ENCODE results near the gene FUBP1. TPM values are rescaled to one million over a fixed set of nuclear protein-coding genes. Genes with fewer than 3 reads are reported as not detected.
"Not testable (repeated sequence)": the region's sequence is repeated elsewhere in the genome, so short reads cannot be mapped to it uniquely, and the experiment has no call there.

Gene FUBP1
- total RNA-seq, 2 experiments from 2014 or later = 234 to 301 TPM

DNA sequence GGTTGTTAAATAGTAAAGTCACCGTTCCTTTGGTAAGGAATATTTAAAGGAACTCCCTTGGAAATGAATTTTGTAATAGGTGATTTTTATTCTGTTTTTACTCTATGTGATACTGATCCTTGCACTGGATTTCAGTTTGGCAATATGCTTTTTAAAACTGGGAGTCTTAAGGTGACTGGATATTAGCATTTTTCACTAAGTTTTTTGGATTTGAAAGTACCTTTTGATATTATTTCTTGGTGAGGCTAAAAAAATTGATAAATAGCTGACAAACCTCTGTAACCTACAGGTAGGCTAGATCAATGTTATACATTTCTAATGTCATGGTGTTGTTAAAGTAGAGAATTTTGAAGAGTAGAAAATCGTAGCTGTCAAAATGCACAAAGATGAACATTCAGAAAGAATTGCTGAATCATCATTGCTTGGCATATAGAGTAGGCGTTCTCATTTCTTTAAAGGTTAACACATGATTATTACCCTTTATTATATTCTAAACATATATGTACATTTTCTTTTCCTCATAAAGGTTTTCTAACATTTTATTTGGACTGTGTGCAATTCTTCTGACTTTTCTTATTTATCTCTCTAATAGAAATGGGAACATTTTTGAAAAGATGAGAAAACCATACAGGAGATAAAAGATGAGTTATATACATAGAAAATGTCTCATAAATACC, 24.3 kb upstream of the FUBP1 start:
- H4K20me1 ChIP-seq (ENCODE audit: insufficient read depth, low read length) = no peaks in the 10 kb centered on the region
- peak overlapping the region; percentile 72 for H3K4me3 ChIP-seq (ENCODE audit: low read depth, low read length, poor library complexity, severe bottlenecking)
- no peaks in the 10 kb centered on the region for H3K9me3 ChIP-seq (ENCODE audit: low read length)
- intact Hi-C loops (cut with micrococcal nuclease; ENCODE audit: unreplicated experiment) = loop anchor here (5.0 to 10.0 kb wide), 2 partner anchors 51 to 248 kb away; partner anchors contain the start of gene USP33
- peak overlapping the region; percentile 48 for H2AFZ ChIP-seq (ENCODE audit: low read length)
- peak overlapping the region; percentile 80 for H3K4me2 ChIP-seq (ENCODE audit: low read length)
- H3K79me2 ChIP-seq (ENCODE audit: insufficient read depth, low read depth, low read length) = peaks cover 19% of the 10 kb centered on the region; the same call in 1 of the 2 replicates
- TF ChIP-seq CTCF (conservative IDR thresholded peaks at IDR 0.05; ENCODE audit: low read length) = no peak
- no peak for TF ChIP-seq EZH2phosphoT487 (IDR thresholded peaks at IDR 0.05; ENCODE audit: borderline replicate concordance, low read depth, low read length)
- no peaks in the 10 kb centered on the region for H3K9me2 ChIP-seq (ENCODE audit: insufficient read depth, low read length)
- H3K36me3 ChIP-seq (ENCODE audit: insufficient read depth, low read length) = no peaks in the 10 kb centered on the region
- peaks cover 38% of the 10 kb centered on the region for H3K4me1 ChIP-seq (ENCODE audit: insufficient read depth, low read length, poor library complexity, severe bottlenecking)
- ChIA-PET CTCF (ENCODE audit: unreplicated experiment) (no interaction called here), POLR2A (interaction anchor here (0.9 to 9.8 kb wide), 8 partner anchors 8 to 320 kb away, joined by 3 to 193 read pairs (median 6); partner anchors contain the start of genes FUBP1 and ZZZ3)
- no TSS peak for BruUV-seq (replicated peaks)
- peak overlapping the region; percentile 68 for H3K27ac ChIP-seq (ENCODE audit: low read depth, low read length, poor library complexity, severe bottlenecking)
- peak; percentile 25 for DNase-seq (ENCODE audit: low spot score)

DNA sequence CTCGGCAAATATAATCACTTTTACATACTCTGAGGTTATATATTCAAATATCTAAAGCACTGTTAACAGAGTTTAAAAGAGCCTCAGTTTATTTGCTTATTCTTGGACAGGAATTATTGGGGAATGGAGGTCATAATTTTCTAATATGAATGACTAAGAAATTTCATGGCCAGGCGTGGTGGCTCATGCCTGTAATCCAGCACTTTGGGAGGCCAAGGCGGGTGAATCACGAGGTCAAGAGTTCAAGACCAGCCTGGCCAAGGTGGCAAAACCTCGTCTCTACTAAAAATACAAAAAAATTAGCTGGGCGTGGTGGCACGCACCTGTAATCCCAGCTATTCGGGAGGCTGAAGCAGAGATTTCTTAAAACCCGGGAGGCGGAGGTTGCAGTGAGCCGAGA, 21.7 kb upstream of the FUBP1 start:
- H3K9me3 ChIP-seq (ENCODE audit: low read length); H4K20me1 ChIP-seq (ENCODE audit: insufficient read depth, low read length); H2AFZ ChIP-seq (ENCODE audit: low read length); CTCF ChIA-PET (ENCODE audit: unreplicated experiment); H3K4me2 ChIP-seq (ENCODE audit: low read length); BruUV-seq (replicated peaks); H3K79me2 ChIP-seq (ENCODE audit: insufficient read depth, low read depth, low read length); H3K4me3 ChIP-seq (ENCODE audit: low read depth, low read length, poor library complexity, severe bottlenecking); H3K9me2 ChIP-seq (ENCODE audit: insufficient read depth, low read length); DNase-seq (ENCODE audit: low spot score); H3K27ac ChIP-seq (ENCODE audit: low read depth, low read length, poor library complexity, severe bottlenecking): not testable (repeated sequence)
- intact Hi-C loops (cut with micrococcal nuclease; ENCODE audit: unreplicated experiment) = loop anchor here (5.0 to 10.0 kb wide), 2 partner anchors 48 to 246 kb away; partner anchors contain the start of gene USP33
- Histone ChIP-seq H3K36me3 (ENCODE audit: insufficient read depth, low read length) (peaks cover 14% of the 10 kb centered on the region), H3K4me1 (ENCODE audit: insufficient read depth, low read length, poor library complexity, severe bottlenecking) (peaks cover 23% of the 10 kb centered on the region)
- POLR2A ChIA-PET = interaction anchor here (1.3 to 9.8 kb wide), 3 partner anchors 14 to 20 kb away, joined by 3 to 193 read pairs (median 4); partner anchors contain the start of gene FUBP1

DNA sequence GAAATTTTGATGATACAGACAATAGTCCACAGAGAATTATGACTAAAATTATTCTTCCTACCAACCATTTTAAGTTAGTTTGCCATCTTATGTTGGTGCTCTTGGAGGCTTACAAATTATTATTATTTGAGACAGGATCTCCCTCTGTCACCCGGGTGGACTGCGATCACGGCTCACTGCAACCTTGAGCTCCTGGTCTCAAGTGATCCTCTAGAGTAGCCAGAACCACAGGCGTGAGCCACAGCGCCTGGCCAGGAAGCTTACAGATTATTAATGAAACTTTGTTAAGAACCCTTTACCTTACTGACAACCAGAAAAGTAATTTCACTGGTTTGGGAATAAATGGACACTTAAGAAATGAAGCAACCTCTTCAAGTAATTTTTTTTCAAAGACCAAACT, 17.9 kb upstream of the FUBP1 start:
- no peak for DNase-seq (ENCODE audit: low spot score)
- Histone ChIP-seq H3K4me1 (ENCODE audit: insufficient read depth, low read length, poor library complexity, severe bottlenecking) (no peaks in the 10 kb centered on the region), H3K4me2 (ENCODE audit: low read length) (no peak overlapping the region), H3K4me3 (ENCODE audit: low read depth, low read length, poor library complexity, severe bottlenecking) (no peak overlapping the region), H3K79me2 (ENCODE audit: insufficient read depth, low read depth, low read length) (peaks cover 16% of the 10 kb centered on the region; the same call in 1 of the 2 replicates), H2AFZ (ENCODE audit: low read length) (no peak overlapping the region), H3K36me3 (ENCODE audit: insufficient read depth, low read length) (peaks cover 45% of the 10 kb centered on the region), H4K20me1 (ENCODE audit: insufficient read depth, low read length) (0 out of 2 replicates have a peak, but pooled peaks cover 3% of the 10 kb centered on the region), H3K27ac (ENCODE audit: low read depth, low read length, poor library complexity, severe bottlenecking) (no peak overlapping the region), H3K9me3 (ENCODE audit: low read length) (no peaks in the 10 kb centered on the region), H3K9me2 (ENCODE audit: insufficient read depth, low read length) (no peaks in the 10 kb centered on the region)
- ChIA-PET POLR2A (interaction anchor here (1.0 to 4.2 kb wide), 3 partner anchors 8 to 18 kb away, joined by 5 to 44 read pairs (median 8); partner anchors contain the start of genes DNAJB4 and FUBP1), CTCF (ENCODE audit: unreplicated experiment) (no interaction called here)
- intact Hi-C loops (cut with micrococcal nuclease; ENCODE audit: unreplicated experiment) = no loop called here
- BruUV-seq (replicated peaks) = no TSS peak
- no peak for TF ChIP-seq EZH2phosphoT487 (IDR thresholded peaks at IDR 0.05; ENCODE audit: borderline replicate concordance, low read depth, low read length)
- no peak for TF ChIP-seq CTCF (conservative IDR thresholded peaks at IDR 0.05; ENCODE audit: low read length)

All from OCI-LY7 (cell line).